ENCODE measurements around the gene PDK2.
"Not testable (repeated sequence)": the region's sequence is repeated elsewhere in the genome, so short reads cannot be mapped to it uniquely, and the experiment has no call there.

DNA sequence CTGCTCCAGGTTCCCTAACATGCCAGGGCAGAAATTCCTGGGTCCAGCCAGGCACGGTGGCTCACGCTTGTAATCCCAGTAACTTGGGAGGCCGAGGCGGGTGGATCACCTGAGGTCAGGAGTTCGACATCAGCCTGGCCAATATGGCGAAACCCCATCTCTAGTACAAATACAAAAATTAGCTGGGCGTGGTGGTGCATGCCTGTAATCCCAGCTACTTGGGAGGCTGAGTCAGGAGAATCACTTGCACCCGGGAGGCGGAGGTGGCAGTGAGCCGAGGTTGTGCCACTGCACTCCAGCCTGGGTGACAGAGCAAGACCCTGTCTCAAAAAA, 33.5 kb upstream of the PDK2 start:
- not testable (repeated sequence) for TF ChIP-seq POLR2AphosphoS5, POLR2A (IDR thresholded peaks at IDR 0.05; ENCODE audit: low read depth, low read length)
